PC-9 (cell line): ENCODE measurements around the gene FOXD1.
"Not testable (repeated sequence)": the region's sequence is repeated elsewhere in the genome, so short reads cannot be mapped to it uniquely, and the experiment has no call there.

Experiments
- CTCF ChIP-seq: fragments of 200-600 bp; sonication (generic); conservative IDR thresholded peaks from 2 replicates; pipeline ENCODE4 v1.6.1; 2017; ENCODE audit warnings: mixed run types, antibody characterized with exemption, mild to moderate bottlenecking, moderate library complexity
- EZH2 ChIP-seq: fragments of 200-600 bp; sonication (generic); IDR thresholded peaks from 2 replicates; pipeline ENCODE4 v1.8.0; 2017; ENCODE audit warnings: antibody characterized with exemption, low read depth

DNA sequence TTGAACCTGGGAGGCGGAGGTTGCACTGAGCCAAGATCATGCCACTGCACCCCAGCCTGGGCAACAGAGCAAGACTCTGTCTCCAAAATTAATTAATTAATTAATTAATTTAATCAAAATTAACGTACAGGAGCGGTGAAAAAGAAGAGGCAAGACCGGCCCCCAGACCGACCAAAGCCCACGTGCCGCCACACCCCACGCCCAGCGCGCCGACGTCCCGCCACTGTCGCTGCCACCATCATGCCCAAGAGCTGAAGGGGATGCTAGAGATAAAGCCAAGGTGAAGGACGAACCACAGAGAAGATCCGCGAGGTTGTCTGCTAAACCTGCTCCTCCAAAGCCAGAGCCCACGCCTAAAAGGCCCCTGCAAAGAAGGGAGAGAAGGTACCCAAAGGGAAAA is 38.6 kb downstream of the FOXD1 start:
- not testable (repeated sequence) for TF ChIP-seq EZH2, CTCF
